ENCODE measurements around the gene TRAM2.
A peak's percentile ranks its signal among the peaks of the same experiment; 100 is the strongest.
"Not testable (repeated sequence)": the region's sequence is repeated elsewhere in the genome, so short reads cannot be mapped to it uniquely, and the experiment has no call there.

The TRAM2 gene

GRCh38 chr6:52495922-52496321 lies 80.9 kb downstream of the TRAM2 start:
- H3K9me3 Mint-ChIP-seq = peaks cover 0 to 8% of the 10 kb centered on the region in 2 donors
- ATAC-seq (peak; percentile 37), DNase-seq (no peak)
- H3K27me3 Mint-ChIP-seq = no peaks in the 10 kb centered on the region
- peaks cover 7% of the 10 kb centered on the region for H3K4me1 Mint-ChIP-seq
- H3K4me3 Mint-ChIP-seq = no peak overlapping the region
- no peak overlapping the region for H3K27ac Mint-ChIP-seq

GRCh38 chr6:52494298-52495072 lies 82.4 kb downstream of the TRAM2 start:
- H3K4me1 Mint-ChIP-seq = peaks cover 7% of the 10 kb centered on the region
- H3K9me3 Mint-ChIP-seq = peaks cover 0 to 8% of the 10 kb centered on the region in 2 donors
- ATAC-seq = no peak
- no peak overlapping the region for H3K4me3 Mint-ChIP-seq
- H3K27me3 Mint-ChIP-seq = no peaks in the 10 kb centered on the region
- no peak overlapping the region for H3K27ac Mint-ChIP-seq
- DNase-seq = no peak

- H3K27ac Mint-ChIP-seq = no peak overlapping the region
- no peak for DNase-seq
- H3K9me3 Mint-ChIP-seq = peaks cover 0 to 8% of the 10 kb centered on the region in 2 donors
- H3K4me3 Mint-ChIP-seq = no peak overlapping the region
- H3K27me3 Mint-ChIP-seq = no peaks in the 10 kb centered on the region
- H3K4me1 Mint-ChIP-seq = peaks cover 7% of the 10 kb centered on the region
- ATAC-seq = peak; percentile 43
These were observed 83.2 kb downstream of the TRAM2 start for GRCh38 chr6:52493669-52494068.

- peaks cover 0 to 8% of the 10 kb centered on the region in 2 donors for H3K9me3 Mint-ChIP-seq
- H3K27ac Mint-ChIP-seq = no peak overlapping the region
- H3K4me1 Mint-ChIP-seq = peaks cover 7% of the 10 kb centered on the region
- H3K27me3 Mint-ChIP-seq = no peaks in the 10 kb centered on the region
- ATAC-seq (no peak), DNase-seq (no peak)
- no peak overlapping the region for H3K4me3 Mint-ChIP-seq
These were observed 85.4 kb downstream of the TRAM2 start for GRCh38 chr6:52491203-52492069.

- DNase-seq (no peak), ATAC-seq (no peak)
- H3K4me3 Mint-ChIP-seq = no peak overlapping the region
- H3K9me3 Mint-ChIP-seq = peaks cover 0 to 2% of the 10 kb centered on the region in 2 donors
- H3K27me3 Mint-ChIP-seq = no peaks in the 10 kb centered on the region
- H3K4me1 Mint-ChIP-seq = peaks cover 7% of the 10 kb centered on the region
- no peak overlapping the region for H3K27ac Mint-ChIP-seq
These were observed 87.0 kb downstream of the TRAM2 start for GRCh38 chr6:52489881-52490280.

GRCh38 chr6:52483671-52484003 lies 93.2 kb downstream of the TRAM2 start:
- Mint-ChIP-seq H3K27ac (peak overlapping the region in 1 of 2 donors; percentile 0), H3K4me3 (no peak overlapping the region), H3K4me1 (no peaks in the 10 kb centered on the region), H3K27me3 (no peaks in the 10 kb centered on the region), H3K9me3 (no peaks in the 10 kb centered on the region)
- ATAC-seq (no peak), DNase-seq (no peak)

- no peak overlapping the region for H3K4me3 Mint-ChIP-seq
- ATAC-seq (no peak), DNase-seq (no peak)
- H3K27me3 Mint-ChIP-seq = no peaks in the 10 kb centered on the region
- H3K4me1 Mint-ChIP-seq = no peaks in the 10 kb centered on the region
- H3K9me3 Mint-ChIP-seq = no peaks in the 10 kb centered on the region
- no peak overlapping the region for H3K27ac Mint-ChIP-seq
These were observed 93.8 kb downstream of the TRAM2 start for GRCh38 chr6:52482903-52483670.

- Mint-ChIP-seq H3K27me3 (no peaks in the 10 kb centered on the region), H3K4me1 (no peaks in the 10 kb centered on the region), H3K27ac (no peak overlapping the region), H3K9me3 (no peaks in the 10 kb centered on the region), H3K4me3 (no peak overlapping the region)
- ATAC-seq (no peak), DNase-seq (no peak)
These were observed 101.6 kb downstream of the TRAM2 start for GRCh38 chr6:52475307-52475706.

GRCh38 chr6:52474173-52474572 lies 102.7 kb downstream of the TRAM2 start:
- Mint-ChIP-seq H3K4me1 (no peaks in the 10 kb centered on the region), H3K27ac (no peak overlapping the region), H3K4me3 (no peak overlapping the region), H3K27me3 (no peaks in the 10 kb centered on the region), H3K9me3 (no peaks in the 10 kb centered on the region)
- DNase-seq (no peak), ATAC-seq (no peak)

GRCh38 chr6:52461194-52461593 lies 115.7 kb downstream of the TRAM2 start:
- not testable (repeated sequence) for DNase-seq, H3K9me3 Mint-ChIP-seq, H3K4me1 Mint-ChIP-seq, H3K4me3 Mint-ChIP-seq, H3K27me3 Mint-ChIP-seq, ATAC-seq, H3K27ac Mint-ChIP-seq

- ATAC-seq = no peak
- no peak overlapping the region for H3K27ac Mint-ChIP-seq
- no peaks in the 10 kb centered on the region for H3K27me3 Mint-ChIP-seq
- no peaks in the 10 kb centered on the region for H3K4me1 Mint-ChIP-seq
- DNase-seq = no peak
- no peaks in the 10 kb centered on the region for H3K9me3 Mint-ChIP-seq
- no peak overlapping the region for H3K4me3 Mint-ChIP-seq
These were observed 119.8 kb downstream of the TRAM2 start for GRCh38 chr6:52457096-52457495.

GRCh38 chr6:52454556-52454955 lies 122.3 kb downstream of the TRAM2 start:
- no peaks in the 10 kb centered on the region for H3K4me1 Mint-ChIP-seq
- no peak for DNase-seq
- no peak overlapping the region for H3K4me3 Mint-ChIP-seq
- H3K27me3 Mint-ChIP-seq = no peaks in the 10 kb centered on the region
- H3K9me3 Mint-ChIP-seq = peaks cover 20 to 22% of the 10 kb centered on the region in 2 donors
- H3K27ac Mint-ChIP-seq = no peak overlapping the region
- ATAC-seq = no peak

Measured in stimulated activated naive CD8-positive, alpha-beta T cell treated with anti-CD3 and anti-CD28 coated beads, Interleukin-15, amount 100 ng/mL, for 72 hours (primary cell).